ENCODE data around the gene ZDHHC14.
"Not testable (repeated sequence)": the region's sequence is repeated elsewhere in the genome, so short reads cannot be mapped to it uniquely, and the experiment has no call there.

ZDHHC14 gene

DNA sequence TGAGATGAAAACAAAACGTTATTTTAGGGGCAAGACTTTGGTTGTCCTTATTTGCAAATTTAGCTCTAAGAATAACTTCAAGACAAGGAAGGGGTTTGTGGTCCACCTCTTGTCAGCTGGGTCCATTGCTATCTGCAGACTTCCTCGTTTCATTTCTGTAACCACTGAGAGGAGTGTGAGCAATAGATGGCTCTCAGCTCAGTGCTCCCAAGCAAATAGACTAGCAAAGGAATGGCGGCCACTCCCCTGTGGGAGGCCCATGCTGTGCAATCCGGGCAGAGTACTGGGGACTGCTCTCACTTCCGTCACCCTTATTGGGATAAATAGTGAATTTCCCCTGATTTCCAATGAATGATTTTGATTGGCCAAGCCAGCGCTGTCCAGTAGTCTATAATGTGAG lies 176.6 kb downstream of the ZDHHC14 start:
- H3K4me3 ChIP-seq (ENCODE audit: control insufficient read depth, low read depth, low read length): no peak overlapping the region
- TF ChIP-seq, protein P1, sequence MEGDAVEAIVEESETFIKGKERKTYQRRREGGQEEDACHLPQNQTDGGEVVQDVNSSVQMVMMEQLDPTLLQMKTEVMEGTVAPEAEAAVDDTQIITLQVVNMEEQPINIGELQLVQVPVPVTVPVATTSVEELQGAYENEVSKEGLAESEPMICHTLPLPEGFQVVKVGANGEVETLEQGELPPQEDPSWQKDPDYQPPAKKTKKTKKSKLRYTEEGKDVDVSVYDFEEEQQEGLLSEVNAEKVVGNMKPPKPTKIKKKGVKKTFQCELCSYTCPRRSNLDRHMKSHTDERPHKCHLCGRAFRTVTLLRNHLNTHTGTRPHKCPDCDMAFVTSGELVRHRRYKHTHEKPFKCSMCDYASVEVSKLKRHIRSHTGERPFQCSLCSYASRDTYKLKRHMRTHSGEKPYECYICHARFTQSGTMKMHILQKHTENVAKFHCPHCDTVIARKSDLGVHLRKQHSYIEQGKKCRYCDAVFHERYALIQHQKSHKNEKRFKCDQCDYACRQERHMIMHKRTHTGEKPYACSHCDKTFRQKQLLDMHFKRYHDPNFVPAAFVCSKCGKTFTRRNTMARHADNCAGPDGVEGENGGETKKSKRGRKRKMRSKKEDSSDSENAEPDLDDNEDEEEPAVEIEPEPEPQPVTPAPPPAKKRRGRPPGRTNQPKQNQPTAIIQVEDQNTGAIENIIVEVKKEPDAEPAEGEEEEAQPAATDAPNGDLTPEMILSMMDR (IDR thresholded peaks at IDR 0.05; ENCODE audit: control insufficient read depth, insufficient read depth, low read depth, low read length, missing control alignments): no peak
- DNase-seq (ENCODE audit: low read depth): no peak

DNA sequence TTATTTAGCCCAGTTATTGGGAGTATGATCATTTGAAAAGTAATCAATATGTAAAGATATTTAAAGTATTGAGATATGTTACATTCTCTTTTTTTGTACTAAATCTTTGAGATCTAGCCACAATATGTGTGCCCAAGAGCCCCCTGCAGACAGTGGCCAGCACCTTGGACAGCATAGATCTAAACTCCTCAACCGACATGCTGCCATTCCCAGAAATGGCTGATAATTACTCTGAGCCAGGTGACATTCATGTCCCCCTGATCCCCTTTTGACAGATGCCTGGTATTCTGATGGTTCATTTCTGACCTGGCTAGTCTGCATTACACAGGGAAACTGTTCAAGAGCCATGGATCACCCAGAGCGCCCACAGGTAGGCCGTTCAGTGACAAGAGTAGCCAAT lies 177.1 kb downstream of the ZDHHC14 start:
- DNase-seq (ENCODE audit: low read depth): no peak
- TF ChIP-seq, protein P1 (IDR thresholded peaks at IDR 0.05; ENCODE audit: control insufficient read depth, insufficient read depth, low read depth, low read length, missing control alignments): no peak
- no peak overlapping the region for H3K4me3 ChIP-seq (ENCODE audit: control insufficient read depth, low read depth, low read length)

DNA sequence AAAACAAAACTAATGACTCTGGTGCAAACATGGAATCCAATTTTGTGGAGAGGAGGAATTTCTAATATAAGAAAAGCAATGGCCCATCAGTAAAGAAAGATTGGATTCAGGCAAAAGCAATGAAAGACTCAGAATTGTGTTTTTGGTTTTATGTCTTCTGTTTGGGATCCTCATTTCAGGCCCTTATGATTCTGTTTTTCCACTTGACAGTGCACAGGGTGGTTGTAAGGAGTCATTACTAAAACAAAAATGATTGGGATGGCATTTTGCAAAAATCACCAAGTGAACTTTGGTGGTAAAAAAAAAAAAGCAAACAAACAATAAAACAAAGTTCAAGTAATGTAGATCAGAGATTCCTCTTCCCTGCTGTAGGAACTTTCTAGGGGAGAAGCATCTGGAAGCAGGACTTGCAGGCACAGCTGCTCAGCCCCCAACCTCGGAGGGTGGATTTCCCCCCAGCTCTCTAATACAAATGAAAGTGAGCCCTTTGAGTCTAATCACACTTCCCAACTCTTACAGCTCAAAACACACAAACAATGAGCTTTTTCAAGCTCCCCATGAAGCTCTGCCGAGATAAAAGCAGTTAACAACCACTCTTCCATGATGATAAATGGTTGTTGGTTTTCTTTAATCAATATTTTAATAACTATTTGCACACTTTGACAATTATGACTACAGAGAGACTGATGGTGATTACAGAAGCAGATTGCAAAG lies 177.7 kb downstream of the ZDHHC14 start:
- TF ChIP-seq, protein P1 (IDR thresholded peaks at IDR 0.05; ENCODE audit: control insufficient read depth, insufficient read depth, low read depth, low read length, missing control alignments): no peak
- no peak for DNase-seq (ENCODE audit: low read depth)
- no peak overlapping the region for H3K4me3 ChIP-seq (ENCODE audit: control insufficient read depth, low read depth, low read length)

- TF ChIP-seq, protein P1 (IDR thresholded peaks at IDR 0.05; ENCODE audit: control insufficient read depth, insufficient read depth, low read depth, low read length, missing control alignments): no peak
- no peak overlapping the region for H3K4me3 ChIP-seq (ENCODE audit: control insufficient read depth, low read depth, low read length)
- no peak for DNase-seq (ENCODE audit: low read depth)
Observed at GRCh38 chr6:157559201-157559756, 178.3 kb downstream of the ZDHHC14 start.

DNA sequence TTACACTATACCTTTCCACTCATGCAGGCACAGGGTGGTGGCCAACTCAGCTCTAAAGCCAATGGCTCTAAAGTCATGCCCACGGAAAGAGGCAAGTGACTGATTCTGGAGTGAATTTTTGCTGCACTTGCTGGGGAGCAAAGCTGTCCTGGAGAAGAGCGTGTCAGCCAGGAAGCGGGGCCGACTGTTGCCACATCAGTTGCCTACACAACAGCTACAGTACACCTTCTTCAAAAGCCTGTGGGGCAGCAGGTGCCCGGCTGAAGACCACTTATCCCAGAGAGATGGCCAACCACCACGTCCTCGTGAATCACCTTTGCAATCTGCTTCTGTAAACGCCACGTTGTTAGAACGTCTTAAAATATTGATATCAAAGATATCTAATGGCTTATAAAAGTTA lies 179.1 kb downstream of the ZDHHC14 start:
- not testable (repeated sequence) for H3K4me3 ChIP-seq (ENCODE audit: control insufficient read depth, low read depth, low read length); DNase-seq (ENCODE audit: low read depth)

DNA sequence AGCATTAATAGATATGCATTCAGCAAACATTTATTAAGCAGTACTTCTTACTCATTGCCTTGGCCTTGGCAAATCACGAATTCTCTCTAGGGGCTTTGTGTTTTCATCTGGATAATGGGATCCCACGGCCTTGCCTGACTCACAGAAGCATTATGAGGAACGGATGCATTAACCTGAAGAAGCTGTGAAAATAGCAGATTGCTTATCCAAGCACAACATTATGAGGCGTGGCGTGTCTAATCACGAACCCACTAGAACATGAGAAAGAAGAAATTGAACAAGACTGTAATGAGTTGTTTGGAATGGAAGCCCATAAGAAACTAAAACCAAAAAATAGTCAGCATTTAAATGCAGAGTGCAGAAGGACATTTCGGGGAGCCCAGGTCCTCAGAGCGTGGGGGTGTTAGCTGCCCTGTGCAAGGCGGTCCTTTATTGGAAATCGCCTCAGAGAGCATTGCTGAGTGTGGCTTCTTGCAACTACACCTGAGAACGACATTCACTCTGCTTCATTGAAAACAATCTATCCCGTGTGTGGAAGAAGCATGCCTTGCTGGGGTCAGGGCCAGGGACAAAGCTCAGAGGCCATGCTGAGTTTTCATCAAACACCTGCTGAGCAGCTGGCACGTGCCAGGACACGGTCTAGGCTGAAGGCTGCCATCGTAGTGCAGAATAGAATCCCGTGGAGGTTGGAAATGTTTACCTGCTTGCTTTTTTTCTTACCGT lies 179.9 kb downstream of the ZDHHC14 start:
- H3K4me3 ChIP-seq (ENCODE audit: control insufficient read depth, low read depth, low read length): no peak overlapping the region
- DNase-seq (ENCODE audit: low read depth): no peak
- TF ChIP-seq, protein P1 (IDR thresholded peaks at IDR 0.05; ENCODE audit: control insufficient read depth, insufficient read depth, low read depth, low read length, missing control alignments): no peak

DNA sequence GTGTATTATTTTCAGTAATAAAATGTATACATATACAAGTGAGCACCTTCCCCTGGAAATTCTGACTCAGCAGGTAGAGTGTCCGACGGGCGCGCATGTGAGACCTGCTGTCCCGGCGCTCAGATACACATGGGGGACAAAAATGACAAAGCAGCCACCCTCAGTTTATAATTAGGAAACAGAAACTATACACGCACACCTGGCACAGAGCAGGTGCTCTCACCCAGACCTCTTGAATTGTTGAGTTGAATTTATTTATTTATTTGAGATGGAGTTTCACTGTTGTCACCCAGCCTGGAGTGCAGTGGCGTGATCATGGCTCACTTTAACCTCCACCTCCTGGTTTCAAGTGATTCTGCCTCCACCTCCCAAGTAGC lies 180.4 kb downstream of the ZDHHC14 start:
- TF ChIP-seq, protein P1 (IDR thresholded peaks at IDR 0.05; ENCODE audit: control insufficient read depth, insufficient read depth, low read depth, low read length, missing control alignments): no peak
- H3K4me3 ChIP-seq (ENCODE audit: control insufficient read depth, low read depth, low read length): no peak overlapping the region
- DNase-seq (ENCODE audit: low read depth): no peak
